GM23338 (cell line): ENCODE results near the gene NCAPD3. TPM values are rescaled to one million over a fixed set of nuclear protein-coding genes. Genes with fewer than 3 reads are reported as not detected.

ENCODE experiments used
- ATAC-seq: fragments of 200-7000 bp; cut with Tn5 transposase; 3 replicates; pipeline ENCODE4 v1.9.1; 2020
- DNase-seq: peaks from one replicate; pipeline ENCODE4 v3.0.0-alpha.2; 2015; ENCODE audit warnings: low spot score
- H2AFZ ChIP-seq: fragments of 200-600 bp; sonication (generic); 2 replicates; pipeline ENCODE4 v1.8.0; 2016; ENCODE audit warnings: antibody characterized with exemption, mild to moderate bottlenecking, moderate library complexity
- H3F3A ChIP-seq: fragments of 200-600 bp; sonication (generic); replicated peaks from 2 replicates; pipeline ENCODE4 v1.8.0; 2017; ENCODE audit warnings: antibody characterized with exemption, mixed run types, low read depth
- H3K27ac ChIP-seq: fragments of 200-600 bp; sonication (generic); 2 replicates; pipeline ENCODE4 v1.6.1; 2016; ENCODE audit warnings: low read depth
- H3K27me3 ChIP-seq: fragments of 200-600 bp; sonication (generic); 2 replicates; pipeline ENCODE4 v1.8.0; 2016; ENCODE audit warnings: mild to moderate bottlenecking, mixed run types, moderate library complexity; ENCODE audit not compliant: insufficient read depth
- H3K36me3 ChIP-seq: fragments of 200-600 bp; sonication (generic); 2 replicates; pipeline ENCODE4 v1.8.0; 2016; ENCODE audit warnings: mild to moderate bottlenecking; ENCODE audit not compliant: insufficient read depth
- H3K4me1 ChIP-seq: fragments of 200-600 bp; sonication (generic); 2 replicates; pipeline ENCODE4 v1.8.0; 2016; ENCODE audit warnings: mild to moderate bottlenecking, moderate library complexity; ENCODE audit not compliant: insufficient read depth
- H3K4me2 ChIP-seq: fragments of 200-600 bp; sonication (generic); 2 replicates; pipeline ENCODE4 v1.7.1; 2017; ENCODE audit warnings: mixed run types
- H3K4me3 ChIP-seq: fragments of 200-600 bp; sonication (generic); 2 replicates; pipeline ENCODE4 v1.6.1; 2016; ENCODE audit warnings: mixed run types
- H3K79me2 ChIP-seq: fragments of 200-600 bp; sonication (generic); replicated peaks from 2 replicates; pipeline ENCODE4 v1.8.0; 2017; ENCODE audit warnings: mild to moderate bottlenecking; ENCODE audit not compliant: insufficient read depth
- H3K9me2 ChIP-seq: fragments of 200-600 bp; sonication (generic); 2 replicates; pipeline ENCODE4 v1.8.0; 2017; ENCODE audit not compliant: insufficient read depth
- H4K20me1 ChIP-seq: fragments of 200-600 bp; sonication (generic); replicated peaks from 2 replicates; pipeline ENCODE4 v1.8.0; 2017; ENCODE audit warnings: mild to moderate bottlenecking; ENCODE audit not compliant: insufficient read depth
- H3K27ac Mint-ChIP-seq: 2 replicates; pipeline ENCODE4 v1.8.0; 2020; ENCODE audit warnings: inconsistent platforms, mild to moderate bottlenecking, moderate library complexity, mixed read lengths
- H3K27me3 Mint-ChIP-seq: 3 replicates; pipeline ENCODE4 v1.8.0; 2022; ENCODE audit warnings: low read depth, mild to moderate bottlenecking, moderate library complexity, mixed read lengths, inconsistent platforms; ENCODE audit not compliant: insufficient read depth, poor library complexity
- H3K36me3 Mint-ChIP-seq: 3 replicates; pipeline ENCODE4 v1.8.0; 2021; ENCODE audit warnings: low read depth, mild to moderate bottlenecking, inconsistent platforms, moderate library complexity, mixed read lengths
- H3K4me1 Mint-ChIP-seq: 3 replicates; pipeline ENCODE4 v1.8.0; 2020; ENCODE audit warnings: mild to moderate bottlenecking, inconsistent platforms, mixed read lengths
- H3K4me3 Mint-ChIP-seq: 3 replicates; pipeline ENCODE4 v1.8.0; 2021; ENCODE audit warnings: moderate library complexity, mild to moderate bottlenecking, inconsistent platforms, mixed read lengths
- H3K9me3 Mint-ChIP-seq: 3 replicates; pipeline ENCODE4 v1.8.0; 2020; ENCODE audit warnings: moderate library complexity, mild to moderate bottlenecking, inconsistent platforms, mixed read lengths
- CREB1 ChIP-seq: fragments of 250-450 bp; sonication (Bioruptor Pico); IDR thresholded peaks from 2 replicates; pipeline ENCODE4 v1.5.0; 2020; ENCODE audit warnings: low read depth, mild to moderate bottlenecking, moderate library complexity
- EZH2 ChIP-seq: fragments of 200-600 bp; sonication (generic); IDR thresholded peaks from one replicate; pipeline ENCODE4 v1.8.0; 2017; ENCODE audit warnings: antibody characterized with exemption, mild to moderate bottlenecking, low read depth; ENCODE audit not compliant: unreplicated experiment
- JUNB ChIP-seq: IDR thresholded peaks from one replicate; pipeline ENCODE4 v1.6.1; 2016; ENCODE audit warnings: antibody characterized with exemption; ENCODE audit not compliant: unreplicated experiment
- POLR2AphosphoS5 ChIP-seq: IDR thresholded peaks from 2 replicates; pipeline ENCODE4 v1.6.1; 2016; ENCODE audit warnings: antibody characterized with exemption, low read depth
- ZNF331 ChIP-seq: fragments of 250-450 bp; sonication (Bioruptor Pico); IDR thresholded peaks from 2 replicates; pipeline ENCODE4 v1.5.0; 2020; ENCODE audit warnings: low read depth, mild to moderate bottlenecking, moderate library complexity
- polyA plus RNA-seq: library from polyadenylated mRNA; unstranded; fragments of >200 nt; fragmentation: Nextera tagmentation; extraction: Ambion mirVana; gene quantifications from 2 replicates; pipeline ENCODE4 v1.2.1, GENCODE V29; 2016
- total RNA-seq: library from RNA; depleted of rRNA; stranded (reverse); fragments of >200 nt; shearing (Covaris generic); gene quantifications from 2 replicates; pipeline ENCODE4 v1.2.3, GENCODE V29; 2014
- TF ChIP-seq, protein P1 (sequence below): fragments of 250-450 bp; sonication (Bioruptor Pico); IDR thresholded peaks from 2 replicates; pipeline ENCODE4 v1.5.0; 2020; ENCODE audit warnings: mild to moderate bottlenecking, moderate library complexity
- TF ChIP-seq, protein P2 (sequence below): IDR thresholded peaks from 2 replicates; pipeline ENCODE4 v1.6.1; 2016; ENCODE audit warnings: antibody characterized with exemption

NCAPD3 gene
- total and polyA plus RNA-seq, 2 experiments from 2014 or later, result 37.1 to 49.8 TPM

DNA sequence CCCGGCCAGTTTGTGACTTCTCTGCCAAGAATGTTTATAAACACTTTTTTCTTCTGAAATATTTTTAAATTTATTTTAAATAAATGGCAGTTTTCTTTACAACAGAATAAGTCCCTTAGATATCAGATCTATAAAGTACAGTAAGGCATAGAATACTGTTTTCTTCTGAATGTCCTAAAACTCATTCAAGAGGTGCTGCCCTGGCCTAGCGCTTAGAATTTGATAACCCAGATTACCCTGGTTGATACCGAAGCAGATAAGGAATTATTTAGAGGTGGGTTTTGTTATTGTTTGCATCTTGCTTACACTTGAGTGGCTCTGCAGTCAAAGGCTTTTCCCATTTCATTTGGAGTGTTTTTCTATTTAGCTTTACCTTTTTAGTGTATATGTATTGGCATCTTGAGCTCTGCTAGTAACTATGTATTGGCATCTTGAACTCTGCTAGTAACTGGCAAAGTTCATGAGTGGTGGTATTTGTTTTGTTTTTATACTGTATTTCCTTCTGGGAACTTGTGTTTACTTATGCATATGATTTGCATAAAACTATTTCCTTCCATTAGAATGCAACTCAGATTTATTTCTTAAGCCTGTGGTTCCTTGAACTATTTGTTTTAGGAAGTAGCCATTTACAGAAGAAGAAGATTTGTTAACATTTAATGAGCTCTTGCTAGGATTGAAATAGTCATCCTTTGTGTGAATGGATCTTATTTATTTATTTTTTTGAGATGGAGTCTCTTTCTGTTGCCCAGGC is 30.8 kb upstream of the NCAPD3 start (continued):
- TF ChIP-seq, protein P1, sequence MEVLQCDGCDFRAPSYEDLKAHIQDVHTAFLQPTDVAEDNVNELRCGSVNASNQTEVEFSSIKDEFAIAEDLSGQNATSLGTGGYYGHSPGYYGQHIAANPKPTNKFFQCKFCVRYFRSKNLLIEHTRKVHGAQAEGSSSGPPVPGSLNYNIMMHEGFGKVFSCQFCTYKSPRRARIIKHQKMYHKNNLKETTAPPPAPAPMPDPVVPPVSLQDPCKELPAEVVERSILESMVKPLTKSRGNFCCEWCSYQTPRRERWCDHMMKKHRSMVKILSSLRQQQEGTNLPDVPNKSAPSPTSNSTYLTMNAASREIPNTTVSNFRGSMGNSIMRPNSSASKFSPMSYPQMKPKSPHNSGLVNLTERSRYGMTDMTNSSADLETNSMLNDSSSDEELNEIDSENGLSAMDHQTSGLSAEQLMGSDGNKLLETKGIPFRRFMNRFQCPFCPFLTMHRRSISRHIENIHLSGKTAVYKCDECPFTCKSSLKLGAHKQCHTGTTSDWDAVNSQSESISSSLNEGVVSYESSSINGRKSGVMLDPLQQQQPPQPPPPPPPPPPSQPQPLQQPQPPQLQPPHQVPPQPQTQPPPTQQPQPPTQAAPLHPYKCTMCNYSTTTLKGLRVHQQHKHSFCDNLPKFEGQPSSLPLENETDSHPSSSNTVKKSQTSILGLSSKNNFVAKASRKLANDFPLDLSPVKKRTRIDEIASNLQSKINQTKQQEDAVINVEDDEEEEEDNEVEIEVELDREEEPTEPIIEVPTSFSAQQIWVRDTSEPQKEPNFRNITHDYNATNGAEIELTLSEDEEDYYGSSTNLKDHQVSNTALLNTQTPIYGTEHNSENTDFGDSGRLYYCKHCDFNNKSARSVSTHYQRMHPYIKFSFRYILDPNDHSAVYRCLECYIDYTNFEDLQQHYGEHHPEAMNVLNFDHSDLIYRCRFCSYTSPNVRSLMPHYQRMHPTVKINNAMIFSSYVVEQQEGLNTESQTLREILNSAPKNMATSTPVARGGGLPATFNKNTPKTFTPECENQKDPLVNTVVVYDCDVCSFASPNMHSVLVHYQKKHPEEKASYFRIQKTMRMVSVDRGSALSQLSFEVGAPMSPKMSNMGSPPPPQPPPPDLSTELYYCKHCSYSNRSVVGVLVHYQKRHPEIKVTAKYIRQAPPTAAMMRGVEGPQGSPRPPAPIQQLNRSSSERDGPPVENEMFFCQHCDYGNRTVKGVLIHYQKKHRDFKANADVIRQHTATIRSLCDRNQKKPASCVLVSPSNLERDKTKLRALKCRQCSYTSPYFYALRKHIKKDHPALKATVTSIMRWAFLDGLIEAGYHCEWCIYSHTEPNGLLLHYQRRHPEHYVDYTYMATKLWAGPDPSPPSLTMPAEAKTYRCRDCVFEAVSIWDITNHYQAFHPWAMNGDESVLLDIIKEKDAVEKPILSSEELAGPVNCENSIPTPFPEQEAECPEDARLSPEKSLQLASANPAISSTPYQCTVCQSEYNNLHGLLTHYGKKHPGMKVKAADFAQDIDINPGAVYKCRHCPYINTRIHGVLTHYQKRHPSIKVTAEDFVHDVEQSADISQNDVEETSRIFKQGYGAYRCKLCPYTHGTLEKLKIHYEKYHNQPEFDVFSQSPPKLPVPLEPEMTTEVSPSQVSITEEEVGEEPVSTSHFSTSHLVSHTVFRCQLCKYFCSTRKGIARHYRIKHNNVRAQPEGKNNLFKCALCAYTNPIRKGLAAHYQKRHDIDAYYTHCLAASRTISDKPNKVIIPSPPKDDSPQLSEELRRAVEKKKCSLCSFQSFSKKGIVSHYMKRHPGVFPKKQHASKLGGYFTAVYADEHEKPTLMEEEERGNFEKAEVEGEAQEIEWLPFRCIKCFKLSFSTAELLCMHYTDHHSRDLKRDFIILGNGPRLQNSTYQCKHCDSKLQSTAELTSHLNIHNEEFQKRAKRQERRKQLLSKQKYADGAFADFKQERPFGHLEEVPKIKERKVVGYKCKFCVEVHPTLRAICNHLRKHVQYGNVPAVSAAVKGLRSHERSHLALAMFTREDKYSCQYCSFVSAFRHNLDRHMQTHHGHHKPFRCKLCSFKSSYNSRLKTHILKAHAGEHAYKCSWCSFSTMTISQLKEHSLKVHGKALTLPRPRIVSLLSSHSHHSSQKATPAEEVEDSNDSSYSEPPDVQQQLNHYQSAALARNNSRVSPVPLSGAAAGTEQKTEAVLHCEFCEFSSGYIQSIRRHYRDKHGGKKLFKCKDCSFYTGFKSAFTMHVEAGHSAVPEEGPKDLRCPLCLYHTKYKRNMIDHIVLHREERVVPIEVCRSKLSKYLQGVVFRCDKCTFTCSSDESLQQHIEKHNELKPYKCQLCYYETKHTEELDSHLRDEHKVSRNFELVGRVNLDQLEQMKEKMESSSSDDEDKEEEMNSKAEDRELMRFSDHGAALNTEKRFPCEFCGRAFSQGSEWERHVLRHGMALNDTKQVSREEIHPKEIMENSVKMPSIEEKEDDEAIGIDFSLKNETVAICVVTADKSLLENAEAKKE (CRISPR knock-in tag), result no peak
- TF ChIP-seq, protein P2, sequence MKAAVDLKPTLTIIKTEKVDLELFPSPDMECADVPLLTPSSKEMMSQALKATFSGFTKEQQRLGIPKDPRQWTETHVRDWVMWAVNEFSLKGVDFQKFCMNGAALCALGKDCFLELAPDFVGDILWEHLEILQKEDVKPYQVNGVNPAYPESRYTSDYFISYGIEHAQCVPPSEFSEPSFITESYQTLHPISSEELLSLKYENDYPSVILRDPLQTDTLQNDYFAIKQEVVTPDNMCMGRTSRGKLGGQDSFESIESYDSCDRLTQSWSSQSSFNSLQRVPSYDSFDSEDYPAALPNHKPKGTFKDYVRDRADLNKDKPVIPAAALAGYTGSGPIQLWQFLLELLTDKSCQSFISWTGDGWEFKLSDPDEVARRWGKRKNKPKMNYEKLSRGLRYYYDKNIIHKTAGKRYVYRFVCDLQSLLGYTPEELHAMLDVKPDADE, result no peak
- no peak for TF ChIP-seq CREB1 (CRISPR knock-in tag)

DNA sequence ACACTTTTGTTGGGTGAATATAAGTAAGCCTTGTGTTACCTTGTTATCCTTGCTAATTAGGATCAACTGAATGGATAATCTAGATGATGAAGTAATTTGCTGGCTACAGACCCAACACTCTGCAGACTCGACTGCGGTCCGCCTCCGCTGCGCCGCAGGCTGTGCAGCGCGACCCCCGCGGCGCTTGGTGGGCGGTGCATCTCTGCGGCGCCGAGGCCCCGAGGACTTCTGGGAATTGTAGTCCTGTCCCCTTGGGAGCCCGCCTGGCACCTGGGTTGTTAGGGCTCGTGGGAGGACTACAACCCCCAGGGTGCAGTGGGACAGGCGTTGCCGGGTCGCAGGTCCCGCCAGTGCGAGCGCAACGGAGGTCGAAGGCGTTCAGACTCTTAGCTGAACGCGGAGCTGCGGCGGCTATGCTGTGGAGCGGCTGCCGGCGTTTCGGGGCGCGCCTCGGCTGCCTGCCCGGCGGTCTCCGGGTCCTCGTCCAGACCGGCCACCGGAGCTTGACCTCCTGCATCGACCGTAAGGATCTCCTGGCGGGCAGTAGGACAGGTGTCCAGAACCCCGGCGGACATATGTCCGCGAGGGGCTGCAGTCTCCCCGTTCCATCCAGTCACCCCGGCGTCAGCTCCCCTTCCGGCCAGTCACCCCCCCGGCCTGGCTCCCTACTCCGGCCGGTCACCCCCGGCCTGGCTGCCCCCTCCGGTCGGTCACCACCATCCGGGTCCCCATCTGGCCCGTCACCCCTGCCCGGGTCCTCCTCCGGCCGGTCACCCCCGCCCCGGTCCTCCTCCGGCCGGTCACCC is 29.6 kb upstream of the NCAPD3 start, which contains the start of the genes ACAD8 and THYN1:
ACAD8 (plus strand) TSS at position 381 of the 806 bp plus-strand sequence; CDS start at position 414, 33 bp downstream.
THYN1 (minus strand) TSS at position 165 of the 806 bp plus-strand sequence. CDS start 470 bp downstream, outside the sequence.
- Mint-ChIP-seq H3K27ac (peak within 1 kb of the TSS; percentile 82), H3K4me1 (peaks cover 26% of the 10 kb centered on the region), H3K9me3 (no peaks in the 10 kb centered on the region), H3K4me3 (peak within 1 kb of the TSS; percentile 81), H3K27me3 (peaks cover under 1% of the 10 kb centered on the region), H3K36me3 (peaks cover 44% of the 10 kb centered on the region)
- ATAC-seq (peak; percentile 99), DNase-seq (peak; percentile 99)
- Histone ChIP-seq H3K27ac (no peak within 1 kb of the TSS), H4K20me1 (peaks cover 17% of the 10 kb centered on the region), H3F3A (no peaks in the 10 kb centered on the region; the same call in 1 of the 2 replicates), H2AFZ (peak within 1 kb of the TSS; percentile 77), H3K4me2 (peak within 1 kb of the TSS; percentile 94), H3K4me1 (peaks cover 24% of the 10 kb centered on the region), H3K27me3 (no peaks in the 10 kb centered on the region), H3K79me2 (peaks cover 53% of the 10 kb centered on the region), H3K4me3 (peak within 1 kb of the TSS; percentile 65), H3K9me2 (no peaks in the 10 kb centered on the region), H3K36me3 (peaks cover 34% of the 10 kb centered on the region)
- TF ChIP-seq JUNB, result no peak
- TF ChIP-seq ZNF331 (CRISPR knock-in tag), result no peak
- TF ChIP-seq, protein P2, result peak; percentile 90
- TF ChIP-seq EZH2, result no peak
- peak; percentile 93 for TF ChIP-seq POLR2AphosphoS5
- TF ChIP-seq CREB1 (CRISPR knock-in tag), result peak; percentile 62
